OCI-LY1 (cell line): ENCODE measurements around the gene KRT40.

Source experiments
- H2AFZ ChIP-seq: fragments of 200-600 bp; sonication (generic), shearing (Covaris generic); 2 replicates; pipeline ENCODE4 v1.6.0; 2014; ENCODE audit warnings: antibody characterized with exemption, mild to moderate bottlenecking, low read length
- H3F3A ChIP-seq: fragments of 200-600 bp; sonication (generic), shearing (Covaris generic); 2 replicates; pipeline ENCODE4 v1.6.0; 2014; ENCODE audit warnings: mild to moderate bottlenecking, antibody characterized with exemption, low read length, moderate library complexity; ENCODE audit not compliant: insufficient read depth
- H3K27ac ChIP-seq: fragments of 200-600 bp; sonication (generic); 2 replicates; pipeline ENCODE4 v1.5.1; 2014; ENCODE audit warnings: low read length, mixed run types, mild to moderate bottlenecking, low read depth; ENCODE audit not compliant: poor library complexity, severe bottlenecking
- H3K27me3 ChIP-seq: fragments of 200-600 bp; sonication (generic); 2 replicates; pipeline ENCODE4 v1.6.0; 2014; ENCODE audit warnings: antibody characterized with exemption, mild to moderate bottlenecking, low read length, moderate library complexity; ENCODE audit not compliant: insufficient read depth
- H3K36me3 ChIP-seq: fragments of 200-600 bp; sonication (generic); 2 replicates; pipeline ENCODE4 v1.6.1; 2014; ENCODE audit warnings: mild to moderate bottlenecking, antibody characterized with exemption, low read length, moderate library complexity, mixed read lengths; ENCODE audit not compliant: insufficient read depth
- H3K4me1 ChIP-seq: fragments of 200-600 bp; sonication (generic); 2 replicates; pipeline ENCODE4 v1.5.1; 2014; ENCODE audit warnings: mild to moderate bottlenecking, low read length, moderate library complexity; ENCODE audit not compliant: insufficient read depth, severe bottlenecking
- H3K4me2 ChIP-seq: fragments of 200-600 bp; sonication (generic), shearing (Covaris generic); 2 replicates; pipeline ENCODE4 v1.6.1; 2014; ENCODE audit warnings: low read length
- H3K4me3 ChIP-seq: fragments of 200-600 bp; sonication (generic); 2 replicates; pipeline ENCODE4 v1.5.1; 2014; ENCODE audit warnings: low read length, low read depth, mild to moderate bottlenecking, mixed read lengths; ENCODE audit not compliant: poor library complexity, severe bottlenecking
- H3K79me2 ChIP-seq: fragments of 200-600 bp; shearing (Covaris generic); 2 replicates; pipeline ENCODE4 v1.6.1; 2016; ENCODE audit warnings: mixed run types, low read length, mixed read lengths; ENCODE audit not compliant: insufficient read depth
- H3K9ac ChIP-seq: fragments of 200-600 bp; sonication (generic), shearing (Covaris generic); 2 replicates; pipeline ENCODE4 v1.6.1; 2014; ENCODE audit warnings: mild to moderate bottlenecking, low read length, mixed read lengths
- H3K9me2 ChIP-seq: fragments of 200-600 bp; sonication (generic), shearing (Covaris generic); 2 replicates; pipeline ENCODE4 v1.6.1; 2014; ENCODE audit warnings: low read depth, mild to moderate bottlenecking, low read length, mixed read lengths
- H3K9me3 ChIP-seq: fragments of 200-600 bp; shearing (Covaris generic); 2 replicates; pipeline ENCODE4 v1.6.1; 2014; ENCODE audit warnings: low read length, mixed read lengths
- H4K20me1 ChIP-seq: fragments of 200-600 bp; sonication (generic), shearing (Covaris generic); 2 replicates; pipeline ENCODE4 v1.6.0; 2016; ENCODE audit warnings: mild to moderate bottlenecking, low read length; ENCODE audit not compliant: insufficient read depth
- CTCF ChIP-seq: fragments of 200-600 bp; sonication (generic), shearing (Covaris generic); IDR thresholded peaks from 2 replicates; pipeline ENCODE4 v1.5.1; 2017; ENCODE audit warnings: mild to moderate bottlenecking, antibody characterized with exemption, low read length, moderate library complexity, mixed read lengths
- EZH2 ChIP-seq: fragments of 200-600 bp; sonication (generic), shearing (Covaris generic); IDR thresholded peaks from 2 replicates; pipeline ENCODE4 v1.8.0; 2017; ENCODE audit warnings: borderline replicate concordance, mixed run types, mild to moderate bottlenecking, antibody characterized with exemption, low read length, moderate library complexity, mixed read lengths

The KRT40 gene

GRCh38 chr17:40950176-40950575 is 34.0 kb downstream of the KRT40 start:
- no peaks in the 10 kb centered on the region for H3K9me2 ChIP-seq
- TF ChIP-seq EZH2 (no peak), CTCF (no peak)
- H3K36me3 ChIP-seq, result no peaks in the 10 kb centered on the region
- H2AFZ ChIP-seq, result no peak overlapping the region
- H3K79me2 ChIP-seq, result no peaks in the 10 kb centered on the region
- H3K4me1 ChIP-seq, result no peaks in the 10 kb centered on the region
- no peak overlapping the region for H3K27ac ChIP-seq
- no peaks in the 10 kb centered on the region for H3K9me3 ChIP-seq
- H3K9ac ChIP-seq, result no peak overlapping the region
- no peaks in the 10 kb centered on the region; the same call in 1 of the 2 replicates for H3K27me3 ChIP-seq
- no peak overlapping the region for H3K4me2 ChIP-seq
- H3F3A ChIP-seq, result no peaks in the 10 kb centered on the region
- H3K4me3 ChIP-seq, result no peak overlapping the region
- no peaks in the 10 kb centered on the region for H4K20me1 ChIP-seq

- Histone ChIP-seq H3K4me1 (no peaks in the 10 kb centered on the region), H3K9me2 (no peaks in the 10 kb centered on the region), H3F3A (no peaks in the 10 kb centered on the region), H3K4me3 (no peak overlapping the region), H2AFZ (no peak overlapping the region), H3K27ac (no peak overlapping the region), H4K20me1 (no peaks in the 10 kb centered on the region), H3K4me2 (no peak overlapping the region), H3K9me3 (no peaks in the 10 kb centered on the region), H3K9ac (no peak overlapping the region), H3K27me3 (no peaks in the 10 kb centered on the region; the same call in 1 of the 2 replicates), H3K79me2 (no peaks in the 10 kb centered on the region), H3K36me3 (no peaks in the 10 kb centered on the region)
- TF ChIP-seq CTCF (no peak), EZH2 (no peak)
Measured at GRCh38 chr17:40949418-40949817, 34.7 kb downstream of the KRT40 start.

GRCh38 chr17:40947929-40948328 is 36.2 kb downstream of the KRT40 start:
- Histone ChIP-seq H2AFZ (no peak overlapping the region), H3K4me1 (no peaks in the 10 kb centered on the region), H3K4me2 (no peak overlapping the region), H3K27ac (no peak overlapping the region), H3K9me2 (no peaks in the 10 kb centered on the region), H3F3A (no peaks in the 10 kb centered on the region), H3K36me3 (no peaks in the 10 kb centered on the region), H3K4me3 (no peak overlapping the region), H3K27me3 (no peaks in the 10 kb centered on the region; the same call in 1 of the 2 replicates), H3K79me2 (no peaks in the 10 kb centered on the region), H3K9ac (no peak overlapping the region), H3K9me3 (no peaks in the 10 kb centered on the region), H4K20me1 (no peaks in the 10 kb centered on the region)
- TF ChIP-seq CTCF (no peak), EZH2 (no peak)
